Measurements from ENCODE around the gene AMMECR1. TPM values are rescaled to one million over a fixed set of nuclear protein-coding genes. Genes with fewer than 3 reads are reported as not detected.

Gene AMMECR1
- total and polyA plus RNA-seq, 2 of the 4 experiments (the other 2 are of a cell fraction): 7.0 to 11.3 TPM

GRCh38 chrX:110310000-110310790 is 7.7 kb downstream of the AMMECR1 start:
- Histone ChIP-seq H2BK15ac (ENCODE audit: low read depth, low read length) (no peak overlapping the region), H3K14ac (replicated peaks; ENCODE audit: low read depth, low read length) (no peak overlapping the region), H3K27ac (ENCODE audit: insufficient read depth, low read length) (no peak overlapping the region), H3K9me3 (ENCODE audit: control insufficient read depth, insufficient read depth, low read length) (no peaks in the 10 kb centered on the region), H4K5ac (ENCODE audit: low read depth, low read length) (no peak overlapping the region), H3K79me1 (ENCODE audit: low read depth in 1 of 2, low read length in 2 of 2) (peaks cover 0 to 20% of the 10 kb centered on the region in 2 experiments; a peak in 2 of 4 replicates), H3K4ac (ENCODE audit: low read depth, low read length) (no peak overlapping the region), H3K4me2 (ENCODE audit: low read depth, low read length) (no peak overlapping the region), H3K36me3 (ENCODE audit: control insufficient read depth, insufficient read depth, low read length) (no peaks in the 10 kb centered on the region), H3K18ac (ENCODE audit: low read depth, low read length) (no peak overlapping the region), H3K4me3 (ENCODE audit: insufficient read depth, low read depth, low read length) (no peak overlapping the region), H2BK120ac (ENCODE audit: low read depth, low read length) (no peak overlapping the region), H2BK5ac (ENCODE audit: low read depth, low read length, poor library complexity, severe bottlenecking) (no peak overlapping the region), H3K9me1 (ENCODE audit: insufficient read depth, low read length) (no peaks in the 10 kb centered on the region), H3K27me3 (ENCODE audit: control insufficient read depth, insufficient read depth, low read length) (peaks cover 3% of the 10 kb centered on the region; the same call in 1 of the 2 replicates), H2AFZ (replicated peaks; ENCODE audit: low read length, poor library complexity) (no peak overlapping the region), H4K20me1 (ENCODE audit: insufficient read depth, low read length) (peaks cover 3% of the 10 kb centered on the region; the same call in 1 of the 2 replicates), H4K91ac (ENCODE audit: insufficient read depth, low read depth, low read length) (no peak overlapping the region), H3K4me1 (ENCODE audit: control insufficient read depth, insufficient read depth, low read length) (no peaks in the 10 kb centered on the region; the same call in 1 of the 2 replicates), H3K56ac (ENCODE audit: extremely low read depth, insufficient read depth, low read length) (no peak overlapping the region), H3K9ac (ENCODE audit: low read depth, low read length) (no peak overlapping the region), H2BK20ac (ENCODE audit: low read depth, low read length) (no peak overlapping the region), H3K23ac (ENCODE audit: low read depth, low read length) (no peak overlapping the region), H2AK9ac (replicated peaks; ENCODE audit: low read depth, low read length, poor library complexity) (no peak overlapping the region), H2AK5ac (ENCODE audit: low read depth, low read length) (no peak overlapping the region), H4K8ac (ENCODE audit: low read depth in 2 of 2, low read length in 2 of 2) (no peak overlapping the region)
- TF ChIP-seq CHD1 (IDR thresholded peaks at IDR 0.05; ENCODE audit: low read depth, low read length): no peak
- TF ChIP-seq RFX5 (IDR thresholded peaks at IDR 0.05; ENCODE audit: low read depth, low read length): no peak
- no peak for TF ChIP-seq RCOR1 (IDR thresholded peaks at IDR 0.05; ENCODE audit: insufficient replicate concordance, low read length)
- TF ChIP-seq, protein P1, sequence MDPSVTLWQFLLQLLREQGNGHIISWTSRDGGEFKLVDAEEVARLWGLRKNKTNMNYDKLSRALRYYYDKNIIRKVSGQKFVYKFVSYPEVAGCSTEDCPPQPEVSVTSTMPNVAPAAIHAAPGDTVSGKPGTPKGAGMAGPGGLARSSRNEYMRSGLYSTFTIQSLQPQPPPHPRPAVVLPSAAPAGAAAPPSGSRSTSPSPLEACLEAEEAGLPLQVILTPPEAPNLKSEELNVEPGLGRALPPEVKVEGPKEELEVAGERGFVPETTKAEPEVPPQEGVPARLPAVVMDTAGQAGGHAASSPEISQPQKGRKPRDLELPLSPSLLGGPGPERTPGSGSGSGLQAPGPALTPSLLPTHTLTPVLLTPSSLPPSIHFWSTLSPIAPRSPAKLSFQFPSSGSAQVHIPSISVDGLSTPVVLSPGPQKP (IDR thresholded peaks at IDR 0.05; ENCODE audit: borderline replicate concordance, low read depth, low read length): no peak
- TF ChIP-seq CEBPB (IDR thresholded peaks at IDR 0.05; ENCODE audit: low read depth, low read length): no peak
- TF ChIP-seq MAZ (IDR thresholded peaks at IDR 0.05; ENCODE audit: borderline replicate concordance, low read depth, low read length): no peak
- ChIA-PET CTCF (interaction anchor here (0.6 to 0.8 kb wide), 3 partner anchors 15 to 140 kb away, joined by 3 to 4 read pairs (median 3); no protein-coding TSS in a partner anchor), POLR2A (ENCODE audit: unreplicated experiment) (no interaction called here)
- dilution Hi-C loops (cut with HindIII; ENCODE audit: low sequenced_read_pairs, unreplicated experiment) (no loop called here), intact Hi-C loops (cut with micrococcal nuclease) (no loop called here), in situ Hi-C loops (cut with MboI; ENCODE audit: low sequenced_read_pairs) (no loop called here)
- no TSS peak for BruUV-seq (replicated peaks)
- WGBS, 2 experiments (ENCODE audit: extremely low coverage in 2 of 2, insufficient read length in 1 of 2): no CpG with 5 or more reads among the region's 1 CpG
- DNase-seq (no peak), ATAC-seq (ENCODE audit: low read depth) (no peak)
